Thyroid gland (tissue), 4 donors: ENCODE results near the gene PRPH.

ENCODE experiments used
- POLR2A ChIP-seq, 2 donors: fragments of 450-650 bp; IDR thresholded peaks; one replicate each; pipeline ENCODE4 v1.6.1; 2017; ENCODE audit warnings: antibody characterized with exemption in 2 of 2, mild to moderate bottlenecking in 2 of 2, moderate library complexity in 1 of 2
- TF ChIP-seq, protein P1 (sequence below), 6 experiments: fragments of 200-600 bp in 3 of 6; fragments of 450-650 bp in 3 of 6; sonication (generic) in 3 of 6; IDR thresholded peaks; one replicate each; pipeline ENCODE4 v1.5.1; 2016 to 2019; ENCODE audit warnings: antibody characterized with exemption in 6 of 6, mild to moderate bottlenecking in 2 of 6, inconsistent platforms in 1 of 6, moderate library complexity in 1 of 6

DNA sequence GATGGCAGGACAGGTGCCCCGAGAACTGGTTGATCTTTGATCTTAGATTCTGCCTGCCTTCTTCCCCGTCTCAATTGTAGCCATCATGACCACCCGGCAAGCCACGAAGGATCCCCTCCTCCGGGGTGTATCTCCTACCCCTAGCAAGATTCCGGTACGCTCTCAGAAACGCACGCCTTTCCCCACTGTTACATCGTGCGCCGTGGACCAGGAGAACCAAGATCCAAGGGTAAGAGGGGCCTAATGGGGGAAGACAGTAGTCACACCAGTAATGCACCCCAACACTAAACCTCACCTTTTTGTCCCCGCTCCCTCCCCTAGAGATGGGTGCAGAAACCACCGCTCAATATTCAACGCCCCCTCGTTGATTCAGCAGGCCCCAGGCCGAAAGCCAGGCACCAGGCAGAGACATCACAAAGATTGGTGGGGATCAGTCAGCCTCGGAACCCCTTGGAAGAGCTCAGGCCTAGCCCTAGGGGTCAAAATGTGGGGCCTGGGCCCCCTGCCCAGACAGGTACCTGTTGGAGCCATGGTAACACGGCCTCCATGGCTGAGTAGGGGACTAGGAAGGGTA is 28.7 kb downstream of the PRPH start:
- TF ChIP-seq, protein P1, sequence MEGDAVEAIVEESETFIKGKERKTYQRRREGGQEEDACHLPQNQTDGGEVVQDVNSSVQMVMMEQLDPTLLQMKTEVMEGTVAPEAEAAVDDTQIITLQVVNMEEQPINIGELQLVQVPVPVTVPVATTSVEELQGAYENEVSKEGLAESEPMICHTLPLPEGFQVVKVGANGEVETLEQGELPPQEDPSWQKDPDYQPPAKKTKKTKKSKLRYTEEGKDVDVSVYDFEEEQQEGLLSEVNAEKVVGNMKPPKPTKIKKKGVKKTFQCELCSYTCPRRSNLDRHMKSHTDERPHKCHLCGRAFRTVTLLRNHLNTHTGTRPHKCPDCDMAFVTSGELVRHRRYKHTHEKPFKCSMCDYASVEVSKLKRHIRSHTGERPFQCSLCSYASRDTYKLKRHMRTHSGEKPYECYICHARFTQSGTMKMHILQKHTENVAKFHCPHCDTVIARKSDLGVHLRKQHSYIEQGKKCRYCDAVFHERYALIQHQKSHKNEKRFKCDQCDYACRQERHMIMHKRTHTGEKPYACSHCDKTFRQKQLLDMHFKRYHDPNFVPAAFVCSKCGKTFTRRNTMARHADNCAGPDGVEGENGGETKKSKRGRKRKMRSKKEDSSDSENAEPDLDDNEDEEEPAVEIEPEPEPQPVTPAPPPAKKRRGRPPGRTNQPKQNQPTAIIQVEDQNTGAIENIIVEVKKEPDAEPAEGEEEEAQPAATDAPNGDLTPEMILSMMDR (IDR thresholded peaks at IDR 0.05), result no peak
- TF ChIP-seq POLR2A (IDR thresholded peaks at IDR 0.05), result no peak
